LHCN-M2 (cell line): ENCODE results near the gene EED. TPM values are rescaled to one million over a fixed set of nuclear protein-coding genes. Genes with fewer than 3 reads are reported as not detected.

Experiments
- DNase-seq: peaks from one replicate; pipeline ENCODE4 v3.0.0-alpha.2; 2012; ENCODE audit warnings: low read depth
- polyA plus RNA-seq: library from polyadenylated mRNA; unstranded; fragments of >200 nt; gene quantifications from one replicate; pipeline ENCODE4 v1.2.1, GENCODE V29; 2012; ENCODE audit warnings: missing spikeins
- total RNA-seq: library from RNA; depleted of rRNA; stranded (reverse); fragments of >200 nt; gene quantifications from 2 replicates; pipeline ENCODE4 v1.2.3, GENCODE V29; 2014; rRNA removed

EED gene, protein sequence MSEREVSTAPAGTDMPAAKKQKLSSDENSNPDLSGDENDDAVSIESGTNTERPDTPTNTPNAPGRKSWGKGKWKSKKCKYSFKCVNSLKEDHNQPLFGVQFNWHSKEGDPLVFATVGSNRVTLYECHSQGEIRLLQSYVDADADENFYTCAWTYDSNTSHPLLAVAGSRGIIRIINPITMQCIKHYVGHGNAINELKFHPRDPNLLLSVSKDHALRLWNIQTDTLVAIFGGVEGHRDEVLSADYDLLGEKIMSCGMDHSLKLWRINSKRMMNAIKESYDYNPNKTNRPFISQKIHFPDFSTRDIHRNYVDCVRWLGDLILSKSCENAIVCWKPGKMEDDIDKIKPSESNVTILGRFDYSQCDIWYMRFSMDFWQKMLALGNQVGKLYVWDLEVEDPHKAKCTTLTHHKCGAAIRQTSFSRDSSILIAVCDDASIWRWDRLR
- total RNA-seq: 22.3 and 27.4 TPM in 2 replicates
- polyA plus RNA-seq: 20.6 TPM

DNA sequence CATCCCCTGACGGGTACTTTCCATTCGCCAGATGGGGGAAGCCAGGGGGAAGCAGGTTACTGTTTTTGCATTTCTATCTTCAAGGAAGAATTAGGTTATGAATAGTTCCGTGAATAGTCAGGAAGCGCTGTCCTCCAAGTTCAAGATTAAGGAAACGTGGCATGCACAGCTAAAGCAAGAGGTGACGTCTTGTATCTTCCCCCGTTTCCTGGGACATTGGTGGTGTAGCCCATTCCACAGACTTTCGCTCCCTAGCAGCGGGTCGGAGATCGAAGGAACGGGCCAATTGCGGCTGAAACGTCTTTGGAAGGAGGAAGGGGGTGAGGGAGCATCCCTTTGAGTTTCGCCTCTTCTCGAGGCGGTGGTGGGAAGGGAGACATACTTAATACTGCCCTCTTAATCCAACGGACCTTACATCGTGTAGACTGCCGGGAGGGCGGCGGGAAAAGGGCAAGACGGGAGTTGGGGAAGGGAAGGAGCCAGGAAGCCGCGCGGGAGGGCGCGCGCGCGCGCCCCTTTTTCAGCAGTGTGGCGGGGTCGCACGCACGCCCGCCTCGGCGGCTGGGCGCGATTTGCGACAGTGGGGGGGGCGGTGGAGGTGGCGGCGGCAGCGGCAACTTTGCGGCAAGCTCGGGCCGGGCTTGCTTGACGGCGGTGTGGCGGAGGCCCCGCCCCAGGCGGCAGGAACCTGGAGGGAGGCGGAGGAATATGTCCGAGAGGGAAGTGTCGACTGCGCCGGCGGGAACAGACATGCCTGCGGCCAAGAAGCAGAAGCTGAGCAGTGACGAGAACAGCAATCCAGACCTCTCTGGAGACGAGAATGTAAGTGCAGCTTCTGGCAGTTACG lies at the start of gene EED:
TSS of gene EED (plus strand) at position 232 of the 847 bp plus-strand sequence. CDS start at position 709, 477 bp downstream.
- peak; percentile 92 for DNase-seq

GRCh38 chr11:86194998-86195397 lies 49.6 kb upstream of the EED start:
- DNase-seq: no peak

DNA sequence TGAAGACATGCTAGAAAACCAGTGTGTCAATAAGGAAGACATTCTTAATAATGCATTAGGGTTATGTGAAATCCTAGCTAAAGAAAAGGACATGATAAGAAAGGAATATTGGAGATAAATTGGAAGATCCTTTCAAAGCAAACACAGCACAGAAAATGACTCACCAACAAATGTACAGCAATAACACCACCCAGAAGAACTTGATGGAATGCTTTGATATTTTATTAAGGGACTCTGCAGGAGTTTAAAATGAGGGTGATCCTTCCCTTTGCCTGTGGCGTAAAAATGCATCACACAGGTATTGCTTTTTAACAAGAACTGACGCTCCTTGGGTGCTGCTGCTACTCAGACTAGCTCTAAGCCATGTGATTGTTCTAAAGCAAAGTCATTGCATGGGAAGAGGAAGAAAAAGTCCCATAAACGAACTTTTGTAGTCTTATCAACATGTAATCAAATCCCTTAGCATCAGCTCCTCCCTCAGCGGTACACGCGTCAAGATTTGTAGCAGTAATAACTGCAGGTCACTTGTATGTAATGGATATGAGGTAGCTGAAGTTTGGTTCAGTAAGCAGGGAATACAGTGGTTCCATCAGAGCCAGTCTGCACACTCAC lies 48.4 kb upstream of the EED start:
- no peak for DNase-seq

DNA sequence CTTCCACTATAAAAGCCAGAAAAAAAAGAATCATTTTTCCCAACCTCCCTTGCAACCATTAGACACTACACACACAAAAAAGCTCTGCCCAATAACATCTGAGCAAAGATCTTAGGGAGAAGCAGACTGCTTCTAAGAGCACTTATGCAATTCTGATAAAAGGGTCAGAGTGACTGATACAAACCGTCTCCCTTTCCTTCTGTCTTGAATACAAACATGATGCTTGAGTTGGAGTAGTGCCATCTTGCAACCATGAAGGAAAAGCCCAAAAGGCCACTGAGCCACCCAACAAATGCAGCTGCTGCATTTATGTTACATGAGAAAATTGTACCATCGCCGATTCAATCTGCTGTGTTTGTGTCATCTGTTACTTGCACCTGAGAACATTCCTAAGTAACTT lies 47.6 kb upstream of the EED start:
- no peak for DNase-seq

DNA sequence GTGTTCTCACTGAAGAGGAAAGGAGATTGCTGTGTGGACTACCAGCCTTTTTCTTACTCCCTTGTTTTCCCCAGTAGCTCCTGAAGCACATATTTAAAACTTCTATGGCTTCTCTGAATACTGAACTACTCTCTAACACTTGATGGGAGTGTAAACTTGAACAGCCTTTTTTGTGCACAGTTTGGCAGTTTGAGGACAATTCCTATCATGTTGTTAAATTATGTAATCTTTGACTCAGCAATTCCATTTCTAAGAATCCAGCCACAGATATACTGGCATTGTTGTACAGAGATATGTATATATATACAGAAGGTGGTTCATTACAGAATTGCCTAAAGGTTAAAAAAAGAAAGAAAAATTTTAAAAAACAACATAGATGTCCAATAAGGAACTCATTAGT lies 47.1 kb upstream of the EED start:
- no peak for DNase-seq

DNA sequence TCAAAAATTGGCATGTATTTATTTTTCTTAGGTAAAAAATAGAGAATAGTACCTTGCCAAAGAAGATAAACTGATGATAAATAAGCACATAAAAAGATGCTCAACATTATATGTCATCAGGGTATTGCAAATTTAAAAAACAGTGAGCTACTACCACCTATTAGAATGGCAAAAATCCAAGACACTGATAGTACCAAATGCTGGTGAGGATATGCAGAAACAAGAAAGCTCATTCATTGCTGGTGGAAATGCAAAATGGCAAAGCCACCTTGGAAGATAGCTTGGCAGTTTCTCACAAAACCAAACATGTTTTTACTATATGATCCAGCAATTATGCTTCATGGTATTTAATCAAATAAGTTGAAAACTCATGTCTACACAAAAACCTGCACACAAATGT lies 46.4 kb upstream of the EED start:
- no peak for DNase-seq

GRCh38 chr11:86199354-86199753 lies 45.2 kb upstream of the EED start:
- DNase-seq: no peak

DNA sequence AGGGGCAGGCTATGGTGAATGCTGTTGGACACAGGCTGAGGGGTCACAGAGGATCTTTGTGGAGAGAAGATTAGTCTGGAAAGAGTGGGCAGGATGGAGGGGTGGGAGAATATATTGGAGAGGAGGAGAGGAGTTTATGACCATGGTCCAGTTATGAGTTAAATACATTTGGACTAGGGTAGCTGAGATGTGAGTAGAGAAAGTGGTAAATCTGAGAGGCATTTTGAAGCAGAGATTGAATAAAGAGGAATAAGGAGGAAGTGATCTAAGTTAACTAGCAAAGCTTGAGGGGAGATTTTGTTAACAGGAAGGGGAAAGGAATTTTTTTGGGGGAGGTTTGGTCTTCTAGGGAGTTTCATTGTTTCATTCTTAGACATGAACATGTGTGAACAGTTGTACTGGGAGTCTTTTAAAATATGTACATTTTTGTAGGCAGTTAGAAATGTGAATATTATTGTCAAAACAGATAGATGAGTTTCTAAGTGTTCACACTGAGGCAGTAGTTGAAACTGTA lies 43.1 kb upstream of the EED start:
- DNase-seq: no peak

GRCh38 chr11:86202013-86202336 lies 42.6 kb upstream of the EED start:
- DNase-seq: no peak

GRCh38 chr11:86204356-86204755 lies 40.2 kb upstream of the EED start:
- DNase-seq: no peak

- DNase-seq: no peak
Observed at GRCh38 chr11:86205421-86206336, 38.9 kb upstream of the EED start.

GRCh38 chr11:86206337-86206695 lies 38.2 kb upstream of the EED start:
- no peak for DNase-seq

DNA sequence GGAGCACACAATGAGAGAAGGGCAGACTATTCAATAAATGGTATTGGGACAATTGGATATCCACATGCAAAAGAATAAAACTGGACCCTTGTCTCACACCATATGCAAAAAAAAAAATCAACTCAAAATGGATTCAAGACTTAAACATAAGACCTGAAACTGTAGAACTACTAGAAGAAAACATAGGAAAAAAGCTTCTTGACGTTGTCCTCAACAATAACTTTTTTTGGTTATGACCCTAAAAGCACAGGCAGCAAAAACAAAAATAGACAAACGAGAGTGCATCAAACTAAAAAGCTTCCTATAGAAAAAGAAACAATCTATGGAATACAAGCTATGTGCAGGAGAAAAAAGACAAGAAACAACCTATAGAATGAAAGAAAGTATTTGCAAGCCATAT lies 37.1 kb upstream of the EED start:
- no peak for DNase-seq

DNA sequence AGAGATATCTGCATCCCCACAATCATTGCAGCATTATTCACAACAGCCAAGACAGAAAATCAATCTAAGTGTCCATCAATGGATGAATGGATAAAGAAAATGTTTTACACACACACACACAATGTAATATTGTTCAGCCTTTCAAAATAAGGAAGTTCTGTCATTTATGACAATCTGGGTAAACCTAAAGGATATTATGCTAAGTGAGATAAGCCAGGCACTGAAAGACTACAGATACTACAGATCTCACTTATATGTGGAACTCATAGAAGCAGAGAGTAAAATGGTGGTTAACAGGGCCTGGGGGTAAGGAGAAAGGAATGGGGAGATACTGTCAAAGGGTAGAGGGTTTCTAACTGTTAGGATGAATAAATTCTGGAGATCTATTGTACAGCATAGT lies 36.0 kb upstream of the EED start:
- no peak for DNase-seq

DNA sequence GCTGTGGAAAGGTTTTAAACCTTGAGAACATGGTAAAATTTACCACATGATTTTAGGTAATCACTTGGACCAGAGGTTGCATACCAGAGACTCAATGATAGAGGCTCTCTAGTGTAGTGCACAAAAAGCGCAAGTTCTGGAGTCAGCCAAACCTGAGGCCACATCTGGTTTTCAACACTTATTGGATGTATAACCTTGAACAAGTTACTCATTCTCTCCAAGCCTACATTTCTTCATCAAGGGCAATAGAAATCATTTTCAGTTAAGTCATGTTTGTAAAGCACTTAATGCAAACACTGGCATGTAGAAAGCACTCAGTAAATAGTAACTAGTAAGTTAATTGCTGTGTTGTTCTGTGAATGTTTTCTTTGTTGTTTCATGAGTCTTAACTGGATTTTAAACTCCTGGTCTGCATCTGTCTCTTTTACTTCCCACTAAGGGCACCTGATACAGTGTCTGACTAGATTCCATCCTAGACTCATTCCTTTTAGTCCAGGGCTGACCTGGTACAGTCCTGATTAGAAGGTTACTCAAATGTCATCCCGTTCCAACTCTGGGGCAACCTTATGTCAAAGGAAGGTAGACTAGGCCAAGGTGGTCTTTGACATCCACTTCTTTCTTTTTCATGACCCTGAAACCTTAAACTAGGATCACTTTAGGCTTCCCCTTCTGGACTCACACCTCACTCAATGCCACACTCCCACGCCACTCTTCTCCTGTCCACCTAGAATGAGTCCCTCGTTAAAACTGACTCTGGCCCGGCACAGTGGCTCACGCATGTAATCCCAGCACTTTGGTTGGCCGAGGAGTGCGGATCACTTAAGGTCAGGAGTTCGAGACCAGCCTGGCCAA lies 34.5 kb upstream of the EED start:
- no peak for DNase-seq

- DNase-seq: no peak
Observed at GRCh38 chr11:86210898-86211297, 33.7 kb upstream of the EED start.

DNA sequence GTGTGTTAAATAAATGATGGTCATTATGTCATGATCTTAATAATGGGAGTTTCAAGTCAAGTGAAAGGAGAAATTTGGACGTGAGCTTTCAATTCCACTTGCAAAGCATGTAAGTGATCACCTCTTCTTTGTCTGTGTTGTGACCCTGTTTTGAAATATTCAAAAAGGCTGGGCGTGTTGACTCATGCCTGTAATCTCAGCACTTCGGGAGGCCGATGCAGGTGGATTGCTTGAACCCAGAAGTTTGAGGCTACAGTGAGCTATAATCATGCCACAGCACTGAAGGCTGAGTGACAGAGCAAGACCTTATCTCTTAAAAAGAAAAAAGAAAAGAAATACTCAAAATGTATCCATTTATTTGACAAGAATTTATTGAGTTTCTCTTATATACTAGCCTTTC lies 32.9 kb upstream of the EED start:
- DNase-seq: no peak

DNA sequence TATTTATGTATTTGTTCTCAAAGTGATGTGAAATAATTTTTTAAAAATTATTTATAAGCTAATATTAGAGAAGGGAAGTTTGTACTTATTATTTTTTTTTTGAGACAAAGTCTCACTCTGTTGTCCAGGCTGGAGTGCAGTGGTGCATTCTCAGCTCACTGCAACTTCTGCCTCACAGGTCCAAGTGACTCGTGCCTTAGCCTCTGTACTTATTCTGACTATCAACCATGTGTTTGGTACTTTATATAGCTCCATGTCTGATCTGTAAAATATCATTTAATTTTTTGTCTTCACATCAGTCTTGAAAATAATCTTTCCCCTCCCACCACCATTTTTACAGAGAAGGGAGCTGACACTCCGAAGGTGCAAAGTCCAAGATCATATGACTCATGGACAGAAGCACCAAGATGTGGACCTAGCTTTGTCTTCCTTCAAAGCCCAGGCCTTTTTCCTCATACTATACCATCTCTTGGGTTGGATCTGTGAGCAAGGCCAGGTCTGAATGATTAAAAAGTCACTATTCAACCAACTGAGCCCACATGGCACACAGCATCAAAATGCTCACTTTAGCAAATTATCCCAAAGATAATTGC lies 32.4 kb upstream of the EED start:
- DNase-seq: no peak

GRCh38 chr11:86214710-86215109 lies 29.8 kb upstream of the EED start:
- no peak for DNase-seq
